Mesendoderm (in vitro differentiated cells): Measurements from ENCODE around the gene RFC4.

Source experiments
- DNase-seq: peaks from one replicate; pipeline ENCODE4 v3.0.0; 2013
- H2AK5ac ChIP-seq: 2 replicates; pipeline ENCODE4 v1.6.1; 2013; ENCODE audit warnings: low read length, inconsistent platforms
- H2BK120ac ChIP-seq: 2 replicates; pipeline ENCODE4 v1.6.1; 2013; ENCODE audit warnings: low read depth, mild to moderate bottlenecking, low read length, moderate library complexity, mixed read lengths
- H2BK15ac ChIP-seq: replicated peaks from 2 replicates; pipeline ENCODE4 v1.6.1; 2013; ENCODE audit warnings: low read depth, mild to moderate bottlenecking, moderate library complexity
- H2BK5ac ChIP-seq: 2 replicates; pipeline ENCODE4 v1.6.1; 2013; ENCODE audit warnings: low read length, inconsistent platforms
- H3K18ac ChIP-seq: 2 replicates; pipeline ENCODE4 v1.6.1; 2013; ENCODE audit warnings: mild to moderate bottlenecking, low read length, mixed read lengths
- H3K23ac ChIP-seq: one replicate; pipeline ENCODE4 v1.6.1; 2013; ENCODE audit warnings: low read length
- H3K27ac ChIP-seq: 2 replicates; pipeline ENCODE4 v1.5.1; 2013; ENCODE audit warnings: low read depth, mild to moderate bottlenecking, inconsistent platforms, low read length, moderate library complexity
- H3K27me3 ChIP-seq: 2 replicates; pipeline ENCODE4 v1.6.1; 2013; ENCODE audit warnings: low read length, control low read depth, mild to moderate bottlenecking, inconsistent platforms; ENCODE audit not compliant: insufficient read depth, poor library complexity
- H3K36me3 ChIP-seq: 2 replicates; pipeline ENCODE4 v1.6.1; 2013; ENCODE audit warnings: low read length, inconsistent platforms; ENCODE audit not compliant: control insufficient read depth, insufficient read depth
- H3K4ac ChIP-seq: one replicate; pipeline ENCODE4 v1.6.1; 2013; ENCODE audit warnings: low read depth, mild to moderate bottlenecking, low read length, moderate library complexity
- H3K4me1 ChIP-seq: 2 replicates; pipeline ENCODE4 v1.6.1; 2013; ENCODE audit warnings: low read depth, low read length, inconsistent platforms; ENCODE audit not compliant: control insufficient read depth
- H3K4me2 ChIP-seq: 2 replicates; pipeline ENCODE4 v1.6.1; 2013; ENCODE audit warnings: low read length
- H3K4me3 ChIP-seq: 2 replicates; pipeline ENCODE4 v1.5.1; 2013; ENCODE audit warnings: mild to moderate bottlenecking, low read length
- H3K56ac ChIP-seq: one replicate; pipeline ENCODE4 v1.6.1; 2013; ENCODE audit warnings: low read length
- H3K79me1 ChIP-seq: 2 replicates; pipeline ENCODE4 v1.6.1; 2013; ENCODE audit warnings: low read length, inconsistent platforms
- H3K79me2 ChIP-seq: 2 replicates; pipeline ENCODE4 v1.6.1; 2013; ENCODE audit warnings: mild to moderate bottlenecking, low read length; ENCODE audit not compliant: control insufficient read depth, insufficient read depth
- H3K9ac ChIP-seq: 2 replicates; pipeline ENCODE4 v1.6.1; 2013; ENCODE audit warnings: low read length, inconsistent platforms
- H4K5ac ChIP-seq: one replicate; pipeline ENCODE4 v1.6.1; 2013; ENCODE audit warnings: low read length
- H4K8ac ChIP-seq: one replicate; pipeline ENCODE4 v1.6.1; 2013; ENCODE audit warnings: low read depth, mild to moderate bottlenecking, control low read depth, low read length, moderate library complexity
- WGBS: extraction: QIAGEN DNeasy Blood & Tissue Kit; methylation state at CpG from one replicate; pipeline ENCODE4 v1.1.7; 2013; ENCODE audit warnings: low lambda C conversion rate, missing lambda C conversion rate; ENCODE audit not compliant: insufficient coverage; ENCODE audit errors: extremely low coverage; 5-methylcytosine and 5-hydroxymethylcytosine counted together

Gene RFC4

DNA sequence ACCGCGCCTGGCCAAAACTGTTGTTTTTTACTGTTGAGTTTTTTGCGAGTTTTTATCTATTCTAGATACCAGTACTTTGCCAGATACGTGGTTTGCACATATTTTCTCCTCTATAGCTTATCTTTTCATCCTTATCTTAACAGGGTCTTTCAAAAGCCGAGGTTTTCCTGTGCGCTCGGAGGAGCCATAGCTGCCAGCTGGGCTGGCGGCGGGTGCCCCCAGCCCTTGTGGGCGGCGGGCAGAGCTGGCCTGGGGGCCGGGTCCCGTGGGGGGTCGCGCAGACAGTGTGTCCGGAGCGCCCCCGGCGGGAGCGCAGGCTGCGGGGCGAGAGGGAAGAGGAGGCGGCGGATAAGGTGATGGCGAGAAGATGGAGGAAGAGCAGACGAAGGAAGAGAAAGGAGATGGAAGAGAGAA is 34.0 kb downstream of the RFC4 start:
- Histone ChIP-seq H4K5ac (no peak overlapping the region), H3K56ac (no peak overlapping the region), H4K8ac (no peak overlapping the region), H3K36me3 (no peaks in the 10 kb centered on the region), H2BK15ac (no peak overlapping the region), H3K23ac (no peak overlapping the region), H3K9ac (no peak overlapping the region), H2BK120ac (no peak overlapping the region), H3K27me3 (no peaks in the 10 kb centered on the region), H3K4me2 (no peak overlapping the region), H3K18ac (no peak overlapping the region), H3K4ac (no peak overlapping the region), H3K27ac (no peak overlapping the region), H2BK5ac (no peak overlapping the region), H3K79me2 (no peaks in the 10 kb centered on the region), H3K4me3 (no peak overlapping the region), H2AK5ac (no peak overlapping the region), H3K4me1 (peaks cover 3% of the 10 kb centered on the region), H3K79me1 (no peaks in the 10 kb centered on the region)
- DNase-seq: no peak
- whole genome bisulfite sequencing: no CpG with 5 or more reads among the region's 26 CpGs

GRCh38 chr3:186760897-186761447 is 45.3 kb downstream of the RFC4 start:
- H3K27me3 ChIP-seq: no peaks in the 10 kb centered on the region
- H2AK5ac ChIP-seq: no peak overlapping the region
- WGBS: no CpG with 5 or more reads among the region's 8 CpGs
- H2BK5ac ChIP-seq: no peak overlapping the region
- no peak overlapping the region for H4K5ac ChIP-seq
- H3K79me1 ChIP-seq: no peaks in the 10 kb centered on the region
- no peak overlapping the region for H3K9ac ChIP-seq
- no peak overlapping the region for H2BK15ac ChIP-seq
- H3K4me1 ChIP-seq: no peaks in the 10 kb centered on the region
- H3K79me2 ChIP-seq: no peaks in the 10 kb centered on the region
- H3K4ac ChIP-seq: no peak overlapping the region
- no peak overlapping the region for H3K18ac ChIP-seq
- no peak overlapping the region for H3K4me3 ChIP-seq
- no peak overlapping the region for H2BK120ac ChIP-seq
- H4K8ac ChIP-seq: no peak overlapping the region
- H3K56ac ChIP-seq: no peak overlapping the region
- DNase-seq: no peak
- no peak overlapping the region for H3K4me2 ChIP-seq
- no peak overlapping the region for H3K23ac ChIP-seq
- H3K27ac ChIP-seq: no peak overlapping the region
- no peaks in the 10 kb centered on the region for H3K36me3 ChIP-seq

DNA sequence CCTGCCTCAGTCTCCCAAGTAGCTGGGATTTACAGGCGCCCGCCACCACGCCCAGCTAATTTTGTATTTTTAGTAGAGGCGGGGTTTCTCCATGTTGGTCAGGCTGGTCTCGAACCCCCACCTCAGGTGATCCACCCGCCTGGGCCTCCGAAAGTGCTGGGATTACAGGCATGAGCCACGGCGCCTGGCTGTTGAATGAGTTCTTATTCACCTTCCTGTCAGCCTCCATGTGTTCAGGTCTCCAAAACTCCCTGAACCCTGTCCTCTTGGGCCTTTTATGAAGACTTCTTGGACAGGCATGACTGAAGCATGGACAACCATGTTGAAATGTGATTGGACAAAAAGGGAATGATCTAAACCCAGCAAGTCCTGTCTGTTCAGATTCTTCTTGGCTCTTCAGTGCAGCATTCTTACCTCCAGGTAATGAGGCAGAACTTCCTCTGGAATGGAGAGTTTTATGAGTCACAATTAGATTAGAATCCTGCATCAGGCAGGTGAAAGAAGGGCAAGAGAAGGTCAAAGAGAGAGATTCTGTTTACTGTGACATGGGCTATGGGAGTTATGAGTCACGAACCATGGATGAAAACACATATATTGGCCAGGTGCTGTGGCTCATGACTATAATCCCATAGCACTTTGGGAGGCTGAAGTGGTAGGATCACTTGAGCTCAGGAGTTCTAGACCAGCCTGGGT is 46.0 kb downstream of the RFC4 start:
- no peak overlapping the region for H3K56ac ChIP-seq

DNA sequence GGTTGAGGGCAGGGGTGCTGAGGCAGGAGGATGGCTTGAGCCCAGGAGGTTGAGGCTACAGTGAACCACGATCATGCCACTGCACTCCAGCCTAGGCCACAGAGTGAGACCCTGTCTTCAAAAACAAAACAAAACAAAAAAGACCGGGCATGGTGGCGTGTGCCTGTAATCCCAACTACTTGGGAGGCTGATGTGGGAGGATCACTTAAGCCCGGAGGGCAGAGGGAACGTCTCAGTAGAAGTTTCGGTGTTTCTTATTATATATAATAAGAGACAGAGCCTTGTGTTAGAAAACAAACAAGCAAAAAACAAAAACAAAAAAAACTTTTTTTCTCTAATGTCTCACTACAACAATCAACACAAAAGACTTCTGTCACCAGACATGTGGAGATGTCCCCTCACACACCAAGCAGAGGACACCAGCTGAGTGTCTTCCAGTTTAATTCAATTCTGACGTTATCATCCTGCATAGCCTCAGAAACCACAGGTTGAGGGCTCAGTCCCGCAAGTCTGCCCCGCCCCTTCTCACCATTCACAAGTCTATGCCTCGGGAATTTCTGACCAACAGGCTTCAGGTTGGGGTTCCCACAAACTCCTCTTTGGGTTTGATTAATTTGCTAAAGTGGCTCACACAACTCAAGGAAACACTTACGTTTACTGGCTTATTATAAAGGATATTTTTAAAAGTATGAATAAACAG is 46.9 kb downstream of the RFC4 start:
- Histone ChIP-seq H4K5ac (no peak overlapping the region), H4K8ac (no peak overlapping the region), H2BK15ac (no peak overlapping the region), H3K27me3 (no peaks in the 10 kb centered on the region), H3K4me3 (no peak overlapping the region), H3K4ac (no peak overlapping the region), H2AK5ac (no peak overlapping the region), H3K56ac (no peak overlapping the region), H2BK120ac (no peak overlapping the region), H3K36me3 (no peaks in the 10 kb centered on the region), H3K18ac (no peak overlapping the region), H3K79me1 (no peaks in the 10 kb centered on the region), H3K4me2 (no peak overlapping the region), H3K4me1 (no peaks in the 10 kb centered on the region), H2BK5ac (no peak overlapping the region), H3K79me2 (no peaks in the 10 kb centered on the region), H3K23ac (no peak overlapping the region), H3K27ac (no peak overlapping the region), H3K9ac (no peak overlapping the region)
- DNase-seq: peak; percentile 46
- WGBS: no CpG with 5 or more reads among the region's 11 CpGs

More for the DNA sequence above, 46.0 kb downstream of the RFC4 start:
- Histone ChIP-seq H3K18ac (no peak overlapping the region), H2BK120ac (no peak overlapping the region), H3K36me3 (no peaks in the 10 kb centered on the region), H3K4me1 (no peaks in the 10 kb centered on the region), H3K27ac (no peak overlapping the region), H2BK15ac (no peak overlapping the region), H3K4me2 (no peak overlapping the region), H3K79me1 (no peaks in the 10 kb centered on the region), H3K27me3 (no peaks in the 10 kb centered on the region), H3K4me3 (no peak overlapping the region), H4K5ac (no peak overlapping the region), H3K4ac (no peak overlapping the region), H3K9ac (no peak overlapping the region), H4K8ac (no peak overlapping the region), H3K79me2 (no peaks in the 10 kb centered on the region), H2BK5ac (no peak overlapping the region), H3K23ac (no peak overlapping the region), H2AK5ac (no peak overlapping the region)
- peak; percentile 37 for DNase-seq
- no CpG with 5 or more reads among the region's 10 CpGs for WGBS

- no peak overlapping the region for H2BK120ac ChIP-seq
- H3K23ac ChIP-seq: no peak overlapping the region
- no peaks in the 10 kb centered on the region for H3K79me1 ChIP-seq
- H4K5ac ChIP-seq: no peak overlapping the region
- no peak overlapping the region for H2BK15ac ChIP-seq
- H3K4me3 ChIP-seq: no peak overlapping the region
- H3K4ac ChIP-seq: no peak overlapping the region
- no peak overlapping the region for H4K8ac ChIP-seq
- H3K27ac ChIP-seq: no peak overlapping the region
- H3K36me3 ChIP-seq: no peaks in the 10 kb centered on the region
- no peak overlapping the region for H3K4me2 ChIP-seq
- no peak overlapping the region for H2BK5ac ChIP-seq
- no peak overlapping the region for H3K9ac ChIP-seq
- H3K4me1 ChIP-seq: no peaks in the 10 kb centered on the region
- no peak overlapping the region for H2AK5ac ChIP-seq
- DNase-seq: peak; percentile 49
- H3K56ac ChIP-seq: no peak overlapping the region
- H3K27me3 ChIP-seq: no peaks in the 10 kb centered on the region
- H3K18ac ChIP-seq: no peak overlapping the region
- H3K79me2 ChIP-seq: no peaks in the 10 kb centered on the region
- no CpG with 5 or more reads among the region's 8 CpGs for WGBS
Observed at GRCh38 chr3:186757686-186758220, 48.5 kb downstream of the RFC4 start.
